ENCODE data around the gene PRRC2A. TPM values are rescaled to one million over a fixed set of nuclear protein-coding genes. Genes with fewer than 3 reads are reported as not detected.
A peak's percentile ranks its signal among the peaks of the same experiment; 100 is the strongest.

Gene PRRC2A
- total RNA-seq, 2 experiments from 2014 or later, result 257 to 278 TPM

DNA sequence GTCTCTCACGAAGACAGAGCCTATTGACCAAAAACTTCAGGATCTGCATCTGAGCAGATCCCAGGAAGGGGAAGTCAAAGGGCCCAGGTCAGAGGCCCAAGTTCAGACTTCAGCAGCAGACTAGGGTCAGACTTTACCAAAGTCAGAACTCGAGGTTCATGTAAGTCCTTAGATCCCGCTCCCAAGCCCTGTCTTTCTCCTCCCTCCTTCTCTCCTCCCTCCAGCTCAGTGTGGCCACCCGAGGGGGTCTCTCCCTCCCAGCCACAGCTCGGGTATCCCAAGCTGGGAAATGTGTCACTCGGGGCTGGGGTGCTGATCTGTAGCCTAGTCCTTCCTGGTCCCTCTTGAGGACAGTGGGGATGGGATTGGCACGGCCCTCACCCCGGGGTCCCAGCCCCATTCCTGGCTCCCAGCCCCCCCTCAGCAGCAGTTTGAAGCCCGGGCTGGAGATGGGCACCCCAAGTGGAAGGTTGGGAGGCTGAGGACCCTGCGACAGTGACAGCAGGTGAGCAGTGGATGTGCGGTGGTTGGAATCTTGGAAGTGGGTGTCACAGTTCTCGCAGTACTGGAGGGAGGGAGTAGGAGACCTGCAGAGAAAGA lies 41.7 kb downstream of the PRRC2A start:
- no peak for ATAC-seq (ENCODE audit: low read depth)
- H3K4me1 Mint-ChIP-seq, result peaks cover 54% of the 10 kb centered on the region
- peak overlapping the region; percentile 45 for H3K27ac Mint-ChIP-seq
- POLR2A ChIA-PET, result interaction anchor here (0.6 to 7.0 kb wide), 5 partner anchors 9 to 179 kb away, joined by 3 to 138 read pairs (median 4); partner anchors contain the start of genes APOM, BAG6 and LSM2
- H3K4me3 Mint-ChIP-seq, result peak overlapping the region; percentile 68
- H3K36me3 Mint-ChIP-seq, result peaks cover 51% of the 10 kb centered on the region
- no peaks in the 10 kb centered on the region for H3K27me3 Mint-ChIP-seq
- no peaks in the 10 kb centered on the region for H3K9me3 Mint-ChIP-seq
- no peak for DNase-seq

GRCh38 chr6:31663126-31663960 lies 42.8 kb downstream of the PRRC2A start:
- Mint-ChIP-seq H3K4me1 (peaks cover 52% of the 10 kb centered on the region), H3K4me3 (peak overlapping the region; percentile 96), H3K27ac (peak overlapping the region; percentile 98), H3K27me3 (no peaks in the 10 kb centered on the region), H3K9me3 (no peaks in the 10 kb centered on the region), H3K36me3 (peaks cover 55% of the 10 kb centered on the region)
- ATAC-seq (ENCODE audit: low read depth) (no peak), DNase-seq (no peak)
- POLR2A ChIA-PET, result interaction anchor here (0.8 to 7.0 kb wide), 9 partner anchors 10 to 159 kb away, joined by 3 to 138 read pairs (median 6); partner anchors contain the start of genes ABHD16A, APOM, BAG6 and CLIC1

DNA sequence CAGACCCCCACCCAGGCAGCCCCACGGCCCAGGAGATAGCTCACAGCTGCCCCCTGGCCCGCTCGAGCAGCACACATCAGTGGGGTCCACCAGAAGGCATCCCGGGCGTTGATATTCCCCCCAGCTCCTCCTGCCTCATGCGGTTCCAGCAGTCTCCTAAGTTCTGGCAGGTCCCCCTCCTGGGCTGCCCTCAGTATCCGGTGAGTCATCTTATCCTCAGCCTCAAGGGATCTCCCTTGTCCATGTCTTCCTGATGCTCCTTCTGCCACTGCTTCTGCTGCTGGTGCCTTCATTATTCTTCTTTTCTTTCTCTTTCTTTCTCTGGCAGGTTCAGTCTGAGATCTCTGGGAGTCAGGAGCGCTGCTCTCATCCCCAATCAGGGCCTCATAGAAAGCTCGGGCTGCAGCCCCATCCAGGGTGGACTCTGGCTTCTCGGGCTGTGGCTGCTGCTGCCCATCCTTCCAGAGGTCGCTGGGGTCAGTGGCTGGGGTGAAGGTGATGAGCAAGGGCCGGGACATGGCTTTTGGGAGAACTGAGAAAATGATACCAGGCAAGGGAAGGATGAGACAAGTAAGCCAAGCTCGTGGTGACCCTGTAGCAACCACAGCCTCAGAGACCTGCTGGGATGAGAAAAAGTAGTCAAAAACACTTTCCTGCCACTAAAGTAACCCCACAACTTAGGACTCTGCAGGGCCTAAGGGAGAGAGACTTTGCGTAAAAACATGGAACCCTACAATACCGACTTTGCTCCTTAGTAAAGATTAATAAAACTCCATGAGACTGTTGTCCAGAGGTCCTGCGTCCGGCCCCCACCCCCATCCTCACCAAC lies 43.7 kb downstream of the PRRC2A start:
- Mint-ChIP-seq H3K4me1 (peaks cover 45% of the 10 kb centered on the region), H3K4me3 (peak overlapping the region; percentile 96), H3K27ac (peak overlapping the region; percentile 98), H3K27me3 (no peaks in the 10 kb centered on the region), H3K36me3 (peaks cover 57% of the 10 kb centered on the region), H3K9me3 (no peaks in the 10 kb centered on the region)
- POLR2A ChIA-PET, result interaction anchor here (0.7 to 7.0 kb wide), 29 partner anchors 10 to 1123 kb away, joined by 3 to 138 read pairs (median 4); partner anchors contain the start of genes ABHD16A, APOM, BAG6 and CLIC1
- no peak for ATAC-seq (ENCODE audit: low read depth)
- no peak for DNase-seq

DNA sequence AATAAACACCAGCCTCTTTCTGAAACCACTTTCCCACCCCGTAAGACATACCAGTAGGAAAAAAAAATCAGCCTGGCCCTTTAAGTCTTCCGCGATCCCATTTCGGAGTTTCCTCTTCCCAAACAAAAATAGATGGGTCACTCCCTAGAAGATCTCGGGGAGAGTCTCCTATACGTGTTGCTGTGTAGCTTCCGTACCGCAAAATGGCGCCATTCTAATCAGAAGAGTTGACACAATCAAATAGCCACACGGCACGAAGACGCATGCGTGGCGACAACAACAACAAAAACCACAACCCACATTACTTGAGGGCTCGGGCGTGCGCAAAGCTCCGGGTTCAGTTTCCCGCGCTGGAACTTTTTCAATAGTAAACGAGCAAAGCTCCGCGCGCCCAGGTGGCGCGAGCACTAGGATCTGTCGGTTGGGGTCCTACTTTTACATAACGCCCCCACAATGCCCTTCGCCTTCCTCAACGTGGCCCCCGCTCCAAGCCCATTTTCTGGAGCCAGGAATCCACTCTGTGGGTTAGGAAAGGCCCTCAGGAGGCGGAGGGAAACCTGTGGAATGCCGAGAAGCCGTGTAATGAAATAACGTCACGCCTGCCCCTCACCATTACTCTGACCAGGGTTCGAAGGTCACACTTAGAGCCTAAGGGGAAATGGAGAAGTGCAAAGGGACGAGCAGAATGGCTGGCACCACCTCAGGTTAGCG lies 44.4 kb downstream of the PRRC2A start, which contains the start of gene GPANK1:
Gene GPANK1 (minus strand): TSS at position 208 of the 711 bp plus-strand sequence. CDS start 519 bp downstream, outside the sequence.
- Mint-ChIP-seq H3K27ac (peak within 1 kb of the TSS; percentile 98), H3K9me3 (no peaks in the 10 kb centered on the region), H3K4me1 (peaks cover 42% of the 10 kb centered on the region), H3K36me3 (peaks cover 56% of the 10 kb centered on the region), H3K27me3 (no peaks in the 10 kb centered on the region), H3K4me3 (peak within 1 kb of the TSS; percentile 96)
- peak; percentile 27 for ATAC-seq (ENCODE audit: low read depth)
- DNase-seq, result peak; percentile 86
- POLR2A ChIA-PET, result interaction anchor here (0.7 to 7.0 kb wide), 27 partner anchors 9 to 1124 kb away, joined by 3 to 138 read pairs (median 4); partner anchors contain the start of genes APOM, BAG6, CLIC1 and DDAH2

- ATAC-seq (ENCODE audit: low read depth) (peak; percentile 86), DNase-seq (peak; percentile 95)
- H3K4me3 Mint-ChIP-seq, result peak within 1 kb of the TSS; percentile 96
- H3K36me3 Mint-ChIP-seq, result peaks cover 60% of the 10 kb centered on the region
- H3K9me3 Mint-ChIP-seq, result no peaks in the 10 kb centered on the region
- POLR2A ChIA-PET, result interaction anchor here (1.0 to 7.0 kb wide), 19 partner anchors 13 to 453 kb away, joined by 3 to 138 read pairs (median 5); partner anchors contain the start of genes APOM, BAG6, CLIC1 and DDX39B
- peak within 1 kb of the TSS; percentile 98 for H3K27ac Mint-ChIP-seq
- H3K4me1 Mint-ChIP-seq, result peaks cover 42% of the 10 kb centered on the region
- no peaks in the 10 kb centered on the region for H3K27me3 Mint-ChIP-seq
Observed at GRCh38 chr6:31665501-31666336, 45.2 kb downstream of the PRRC2A start, which contains the start of gene CSNK2B. CSNK2B (plus strand) TSS chr6:31666080; CDS start chr6:31666832, 752 bp downstream.

DNA sequence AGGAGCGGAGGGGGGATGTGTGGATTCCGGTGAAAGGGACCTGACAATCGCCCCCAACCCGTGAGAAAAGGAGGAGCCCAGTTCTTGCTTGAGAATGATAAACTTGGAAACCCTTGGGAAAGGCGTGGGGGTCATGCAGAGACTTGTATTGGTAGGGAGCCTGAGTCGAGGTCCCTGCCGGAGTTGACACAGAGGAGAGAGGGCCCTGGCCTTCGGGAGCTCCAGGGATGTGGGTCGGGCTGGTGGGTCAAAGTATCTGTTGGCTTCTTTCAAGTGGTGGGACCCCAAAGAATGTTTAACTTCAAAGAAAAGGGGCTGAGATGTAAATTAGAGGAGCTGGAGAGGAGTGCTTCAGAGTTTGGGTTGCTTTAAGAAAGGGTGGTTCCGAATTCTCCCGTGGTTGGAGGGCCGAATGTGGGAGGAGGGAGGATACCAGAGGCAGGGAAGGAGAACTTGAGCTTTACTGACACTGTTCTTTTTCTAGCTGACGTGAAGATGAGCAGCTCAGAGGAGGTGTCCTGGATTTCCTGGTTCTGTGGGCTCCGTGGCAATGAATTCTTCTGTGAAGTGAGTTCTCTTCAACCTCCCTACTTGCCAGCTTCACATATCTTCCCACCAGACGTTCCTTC lies 45.9 kb downstream of the PRRC2A start:
- POLR2A ChIA-PET, result interaction anchor here (0.9 to 7.0 kb wide), 6 partner anchors 13 to 161 kb away, joined by 3 to 138 read pairs (median 14); partner anchors contain the start of genes APOM, BAG6, CLIC1 and HSPA1B

DNA sequence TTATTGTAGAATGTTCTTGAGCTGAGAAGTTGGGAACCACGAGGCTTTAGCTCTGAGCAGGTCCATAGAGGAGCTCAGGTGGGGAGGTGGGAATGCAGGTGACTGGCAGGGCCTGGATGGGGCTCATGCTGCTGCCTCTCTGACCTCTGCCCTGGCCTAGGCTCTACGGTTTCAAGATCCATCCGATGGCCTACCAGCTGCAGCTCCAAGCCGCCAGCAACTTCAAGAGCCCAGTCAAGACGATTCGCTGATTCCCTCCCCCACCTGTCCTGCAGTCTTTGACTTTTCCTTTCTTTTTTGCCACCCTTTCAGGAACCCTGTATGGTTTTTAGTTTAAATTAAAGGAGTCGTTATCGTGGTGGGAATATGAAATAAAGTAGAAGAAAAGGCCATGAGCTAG lies 49.2 kb downstream of the PRRC2A start, which contains the start of gene LY6G5B:
Gene LY6G5B (plus strand): TSS at position 301 of the 400 bp plus-strand sequence. CDS start 975 bp downstream, outside the sequence.
- peaks cover 48% of the 10 kb centered on the region for H3K36me3 Mint-ChIP-seq
- H3K27me3 Mint-ChIP-seq, result no peaks in the 10 kb centered on the region
- H3K4me3 Mint-ChIP-seq, result no peak within 1 kb of the TSS
- DNase-seq, result no peak
- peak within 1 kb of the TSS; percentile 52 for H3K27ac Mint-ChIP-seq
- POLR2A ChIA-PET, result interaction anchor here (3.2 kb wide), 1 partner anchor 18 kb away, joined by 11 read pairs; the partner anchor contains the start of gene BAG6
- ATAC-seq (ENCODE audit: low read depth), result no peak
- peaks cover 18% of the 10 kb centered on the region for H3K4me1 Mint-ChIP-seq
- no peaks in the 10 kb centered on the region for H3K9me3 Mint-ChIP-seq

More for the DNA sequence above, 45.9 kb downstream of the PRRC2A start:
- peaks cover 35% of the 10 kb centered on the region for H3K4me1 Mint-ChIP-seq
- peaks cover 61% of the 10 kb centered on the region for H3K36me3 Mint-ChIP-seq
- H3K4me3 Mint-ChIP-seq, result peak overlapping the region; percentile 96
- H3K27me3 Mint-ChIP-seq, result no peaks in the 10 kb centered on the region
- H3K27ac Mint-ChIP-seq, result peak overlapping the region; percentile 98
- no peak for ATAC-seq (ENCODE audit: low read depth)
- H3K9me3 Mint-ChIP-seq, result no peaks in the 10 kb centered on the region
- DNase-seq, result no peak

DNA sequence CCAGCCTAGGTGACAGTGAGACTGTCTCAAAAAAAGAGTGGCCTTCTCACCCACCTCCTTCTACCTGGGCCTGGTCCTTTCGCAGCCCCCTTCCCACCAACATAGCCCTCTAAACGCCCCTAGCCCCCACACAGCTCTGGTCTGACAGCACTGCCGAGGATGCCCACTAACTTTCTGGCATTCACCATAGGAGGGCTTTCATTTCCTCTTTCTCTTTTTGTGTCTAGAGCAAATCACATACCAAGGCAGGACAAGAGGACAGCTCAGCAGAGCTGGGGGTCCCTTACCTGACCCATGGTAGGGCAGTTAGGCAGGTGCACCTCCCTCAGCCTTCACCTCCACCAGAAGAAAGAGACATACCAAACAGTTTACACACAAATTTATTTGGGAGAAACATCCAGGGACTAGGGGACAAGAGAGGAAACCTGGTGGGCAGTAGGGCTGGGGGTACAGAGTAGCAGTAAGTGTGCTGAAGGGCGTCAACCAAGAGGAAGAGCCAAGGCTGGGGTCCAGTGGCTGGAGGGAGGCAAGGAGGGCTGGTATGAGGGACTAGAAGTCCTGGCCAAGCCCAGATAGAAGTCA lies 55.9 kb downstream of the PRRC2A start:
- Mint-ChIP-seq H3K4me3 (no peak overlapping the region), H3K27me3 (no peaks in the 10 kb centered on the region), H3K4me1 (peaks cover 28% of the 10 kb centered on the region), H3K36me3 (peaks cover 9% of the 10 kb centered on the region), H3K27ac (peak overlapping the region; percentile 6), H3K9me3 (no peaks in the 10 kb centered on the region)
- ATAC-seq (ENCODE audit: low read depth) (no peak), DNase-seq (no peak)
- POLR2A ChIA-PET, result interaction anchor here (0.7 kb wide), 1 partner anchor 129 kb away, joined by 6 read pairs; the partner anchor contains the start of genes ATP6V1G2 and NFKBIL1

DNA sequence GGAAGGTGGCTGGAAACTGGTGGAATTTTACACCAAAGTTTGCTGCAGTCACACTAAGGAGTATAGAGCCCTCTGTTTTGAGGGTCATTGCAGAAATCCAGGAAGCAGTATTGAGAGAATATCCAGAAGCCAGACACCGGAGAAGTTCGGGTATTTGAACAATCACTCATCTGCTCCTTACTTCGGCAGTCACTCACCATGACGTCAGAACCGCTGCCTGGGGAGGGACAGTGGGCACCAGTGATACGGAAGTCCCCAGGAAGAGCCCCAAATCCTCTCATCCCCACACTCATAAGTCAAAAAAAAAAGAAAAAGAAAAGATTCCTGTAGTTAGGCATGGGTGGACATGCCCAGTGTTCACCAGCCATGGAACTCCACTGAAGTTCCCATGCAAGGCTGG lies 56.4 kb downstream of the PRRC2A start:
- ATAC-seq (ENCODE audit: low read depth) (no peak), DNase-seq (no peak)
- Mint-ChIP-seq H3K36me3 (peaks cover 9% of the 10 kb centered on the region), H3K4me3 (no peak overlapping the region), H3K27ac (no peak overlapping the region), H3K9me3 (no peaks in the 10 kb centered on the region), H3K27me3 (no peaks in the 10 kb centered on the region), H3K4me1 (peaks cover 30% of the 10 kb centered on the region)
- POLR2A ChIA-PET, result no interaction called here

DNA sequence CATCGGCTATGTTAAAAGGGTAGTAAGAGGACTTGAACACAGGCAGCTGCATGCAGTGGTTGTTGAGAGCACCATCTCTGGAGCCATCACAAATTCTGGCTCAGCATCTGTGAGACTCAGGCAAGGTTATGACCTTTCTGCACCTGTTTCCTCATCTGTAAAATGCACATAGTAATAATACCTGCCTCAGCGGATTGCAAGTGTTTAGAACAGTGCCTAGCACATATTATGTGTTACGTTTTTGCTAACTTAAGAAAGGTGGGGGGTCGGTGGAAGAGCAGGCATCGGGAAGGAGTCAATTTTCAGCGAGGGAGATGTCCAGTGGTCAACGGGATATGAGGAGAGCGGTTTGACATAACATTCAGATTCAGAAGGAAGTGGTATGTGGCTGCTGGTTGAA lies 57.4 kb downstream of the PRRC2A start:
- Mint-ChIP-seq H3K4me1 (peaks cover 30% of the 10 kb centered on the region), H3K4me3 (no peak overlapping the region), H3K27ac (no peak overlapping the region), H3K36me3 (peaks cover 2% of the 10 kb centered on the region), H3K27me3 (no peaks in the 10 kb centered on the region), H3K9me3 (no peaks in the 10 kb centered on the region)
- no peak for ATAC-seq (ENCODE audit: low read depth)
- POLR2A ChIA-PET, result interaction anchor here (2.0 kb wide), 1 partner anchor 62 kb away, joined by 7 read pairs; the partner anchor contains the start of gene MSH5
- DNase-seq, result no peak
